ENCODE results near the gene GPALPP1.

The GPALPP1 gene

GRCh38 chr13:44952671-44953070, 36.7 kb upstream of the GPALPP1 start:
- Histone ChIP-seq H3K27me3 (ENCODE audit: control insufficient read depth, low read length) (no peaks in the 10 kb centered on the region), H3K36me3 (ENCODE audit: control insufficient read depth, low read length) (peaks cover 8% of the 10 kb centered on the region; the same call in 1 of the 2 replicates), H3K4me3 (ENCODE audit: low read length) (no peak overlapping the region), H3K9me2 (replicated peaks; ENCODE audit: control insufficient read depth, low read length) (no peaks in the 10 kb centered on the region), H3K79me2 (ENCODE audit: control insufficient read depth, low read length) (no peaks in the 10 kb centered on the region), H4K20me1 (ENCODE audit: control insufficient read depth, insufficient read depth, low read depth, low read length) (no peaks in the 10 kb centered on the region), H3K9me3 (ENCODE audit: control insufficient read depth, insufficient read depth, low read length) (no peaks in the 10 kb centered on the region), H3K4me1 (ENCODE audit: control insufficient read depth, low read length) (no peaks in the 10 kb centered on the region), H3F3A (ENCODE audit: control insufficient read depth, insufficient read depth) (no peaks in the 10 kb centered on the region), H3K4me2 (ENCODE audit: low read length) (no peak overlapping the region), H3K27ac (ENCODE audit: low read depth, low read length) (no peak overlapping the region)
- TF ChIP-seq EZH2phosphoT487 (IDR thresholded peaks at IDR 0.05; ENCODE audit: borderline replicate concordance, low read length), result no peak
- no peak for TF ChIP-seq CTCF (IDR thresholded peaks at IDR 0.05; ENCODE audit: low read depth, low read length, poor library complexity, severe bottlenecking)

GRCh38 chr13:44954224-44954623, 35.1 kb upstream of the GPALPP1 start:
- Histone ChIP-seq H3K9me3 (ENCODE audit: control insufficient read depth, insufficient read depth, low read length) (no peaks in the 10 kb centered on the region), H3K27me3 (ENCODE audit: control insufficient read depth, low read length) (no peaks in the 10 kb centered on the region), H3K4me1 (ENCODE audit: control insufficient read depth, low read length) (no peaks in the 10 kb centered on the region), H3K27ac (ENCODE audit: low read depth, low read length) (no peak overlapping the region), H3F3A (ENCODE audit: control insufficient read depth, insufficient read depth) (no peaks in the 10 kb centered on the region), H3K9me2 (replicated peaks; ENCODE audit: control insufficient read depth, low read length) (no peaks in the 10 kb centered on the region), H3K4me3 (ENCODE audit: low read length) (no peak overlapping the region), H3K4me2 (ENCODE audit: low read length) (no peak overlapping the region), H3K79me2 (ENCODE audit: control insufficient read depth, low read length) (no peaks in the 10 kb centered on the region), H3K36me3 (ENCODE audit: control insufficient read depth, low read length) (peaks cover 11% of the 10 kb centered on the region), H4K20me1 (ENCODE audit: control insufficient read depth, insufficient read depth, low read depth, low read length) (no peaks in the 10 kb centered on the region)
- TF ChIP-seq CTCF (IDR thresholded peaks at IDR 0.05; ENCODE audit: low read depth, low read length, poor library complexity, severe bottlenecking) (no peak), EZH2phosphoT487 (IDR thresholded peaks at IDR 0.05; ENCODE audit: borderline replicate concordance, low read length) (no peak)

GRCh38 chr13:44955406-44955805, 33.9 kb upstream of the GPALPP1 start:
- Histone ChIP-seq H3K4me3 (ENCODE audit: low read length) (no peak overlapping the region), H3K4me2 (ENCODE audit: low read length) (no peak overlapping the region), H3K27ac (ENCODE audit: low read depth, low read length) (no peak overlapping the region), H3K4me1 (ENCODE audit: control insufficient read depth, low read length) (no peaks in the 10 kb centered on the region), H3K27me3 (ENCODE audit: control insufficient read depth, low read length) (no peaks in the 10 kb centered on the region), H3K36me3 (ENCODE audit: control insufficient read depth, low read length) (peaks cover 13% of the 10 kb centered on the region), H3K9me2 (replicated peaks; ENCODE audit: control insufficient read depth, low read length) (no peaks in the 10 kb centered on the region), H3F3A (ENCODE audit: control insufficient read depth, insufficient read depth) (no peaks in the 10 kb centered on the region), H4K20me1 (ENCODE audit: control insufficient read depth, insufficient read depth, low read depth, low read length) (no peaks in the 10 kb centered on the region), H3K9me3 (ENCODE audit: control insufficient read depth, insufficient read depth, low read length) (no peaks in the 10 kb centered on the region), H3K79me2 (ENCODE audit: control insufficient read depth, low read length) (no peaks in the 10 kb centered on the region)
- no peak for TF ChIP-seq CTCF (IDR thresholded peaks at IDR 0.05; ENCODE audit: low read depth, low read length, poor library complexity, severe bottlenecking)
- TF ChIP-seq EZH2phosphoT487 (IDR thresholded peaks at IDR 0.05; ENCODE audit: borderline replicate concordance, low read length), result no peak

All from DOHH2 (cell line).